ENCODE data around the gene GMEB1. TPM values are rescaled to one million over a fixed set of nuclear protein-coding genes. Genes with fewer than 3 reads are reported as not detected.
"Not testable (repeated sequence)": the region's sequence is repeated elsewhere in the genome, so short reads cannot be mapped to it uniquely, and the experiment has no call there.

Gene GMEB1
- polyA plus RNA-seq, 1 donor from 2014 or later, result 4.9 TPM

GRCh38 chr1:28682840-28683239, 14.3 kb downstream of the GMEB1 start:
- Histone ChIP-seq H3F3A (ENCODE audit: insufficient read depth, low read length, poor library complexity, severe bottlenecking) (no peaks in the 10 kb centered on the region), H3K9me3 (ENCODE audit: low read length) (no peaks in the 10 kb centered on the region), H3K27ac (ENCODE audit: low read length) (no peak overlapping the region), H3K9ac (ENCODE audit: low read length) (no peak overlapping the region), H2AFZ (ENCODE audit: low read depth, low read length) (no peak overlapping the region), H3K9me2 (ENCODE audit: insufficient read depth, low read length) (no peaks in the 10 kb centered on the region), H3K36me3 (ENCODE audit: insufficient read depth, low read length) (no peaks in the 10 kb centered on the region), H3K27me3 (ENCODE audit: insufficient read depth, low read depth, low read length) (no peaks in the 10 kb centered on the region), H3K4me3 (ENCODE audit: low read length) (no peak overlapping the region), H3K79me2 (replicated peaks; ENCODE audit: insufficient read depth, low read length) (no peaks in the 10 kb centered on the region), H3K4me2 (ENCODE audit: low read length) (no peak overlapping the region), H4K20me1 (ENCODE audit: insufficient read depth) (no peaks in the 10 kb centered on the region)
- TF ChIP-seq MXI1 (conservative IDR thresholded peaks at IDR 0.05; ENCODE audit: poor library complexity, severe bottlenecking) (no peak), TAF1 (IDR thresholded peaks at IDR 0.05; ENCODE audit: low read depth) (no peak), POLR2AphosphoS5 (IDR thresholded peaks at IDR 0.05) (no peak), SMC3 (conservative IDR thresholded peaks at IDR 0.05; ENCODE audit: poor library complexity) (no peak), REST (IDR thresholded peaks at IDR 0.05; ENCODE audit: borderline replicate concordance) (no peak), EP300 (conservative IDR thresholded peaks at IDR 0.05; ENCODE audit: poor library complexity, severe bottlenecking) (no peak), RAD21 (conservative IDR thresholded peaks at IDR 0.05) (no peak), EZH2 (IDR thresholded peaks at IDR 0.05; ENCODE audit: borderline replicate concordance, insufficient read depth, low read length, poor library complexity, severe bottlenecking) (no peak), CTCF (IDR thresholded peaks at IDR 0.05; ENCODE audit: poor library complexity, severe bottlenecking) (no peak)

GRCh38 chr1:28684937-28685336, 16.4 kb downstream of the GMEB1 start:
- Histone ChIP-seq H3K9me3 (ENCODE audit: low read length) (no peaks in the 10 kb centered on the region), H3K36me3 (ENCODE audit: insufficient read depth, low read length) (no peaks in the 10 kb centered on the region), H3K4me3 (ENCODE audit: low read length) (no peak overlapping the region), H3K4me2 (ENCODE audit: low read length) (no peak overlapping the region), H3K27ac (ENCODE audit: low read length) (no peak overlapping the region), H3F3A (ENCODE audit: insufficient read depth, low read length, poor library complexity, severe bottlenecking) (no peaks in the 10 kb centered on the region), H2AFZ (ENCODE audit: low read depth, low read length) (no peak overlapping the region), H3K79me2 (replicated peaks; ENCODE audit: insufficient read depth, low read length) (no peaks in the 10 kb centered on the region), H3K27me3 (ENCODE audit: insufficient read depth, low read depth, low read length) (no peaks in the 10 kb centered on the region), H4K20me1 (ENCODE audit: insufficient read depth) (no peaks in the 10 kb centered on the region), H3K9ac (ENCODE audit: low read length) (no peak overlapping the region), H3K9me2 (ENCODE audit: insufficient read depth, low read length) (no peaks in the 10 kb centered on the region)
- TF ChIP-seq TAF1 (IDR thresholded peaks at IDR 0.05; ENCODE audit: low read depth) (no peak), EP300 (conservative IDR thresholded peaks at IDR 0.05; ENCODE audit: poor library complexity, severe bottlenecking) (no peak), SMC3 (conservative IDR thresholded peaks at IDR 0.05; ENCODE audit: poor library complexity) (no peak), POLR2AphosphoS5 (IDR thresholded peaks at IDR 0.05) (no peak), MXI1 (conservative IDR thresholded peaks at IDR 0.05; ENCODE audit: poor library complexity, severe bottlenecking) (no peak), CTCF (IDR thresholded peaks at IDR 0.05; ENCODE audit: poor library complexity, severe bottlenecking) (no peak), REST (IDR thresholded peaks at IDR 0.05; ENCODE audit: borderline replicate concordance) (no peak), RAD21 (conservative IDR thresholded peaks at IDR 0.05) (no peak), EZH2 (IDR thresholded peaks at IDR 0.05; ENCODE audit: borderline replicate concordance, insufficient read depth, low read length, poor library complexity, severe bottlenecking) (no peak)

- H3K9ac ChIP-seq (ENCODE audit: low read length); H3F3A ChIP-seq (ENCODE audit: insufficient read depth, low read length, poor library complexity, severe bottlenecking); H3K4me2 ChIP-seq (ENCODE audit: low read length); H3K9me2 ChIP-seq (ENCODE audit: insufficient read depth, low read length); H3K79me2 ChIP-seq (replicated peaks; ENCODE audit: insufficient read depth, low read length); H3K27me3 ChIP-seq (ENCODE audit: insufficient read depth, low read depth, low read length); H4K20me1 ChIP-seq (ENCODE audit: insufficient read depth); H3K4me3 ChIP-seq (ENCODE audit: low read length); H3K27ac ChIP-seq (ENCODE audit: low read length); H3K9me3 ChIP-seq (ENCODE audit: low read length); H2AFZ ChIP-seq (ENCODE audit: low read depth, low read length); H3K36me3 ChIP-seq (ENCODE audit: insufficient read depth, low read length): not testable (repeated sequence)
Observed at GRCh38 chr1:28691627-28692026, 23.0 kb downstream of the GMEB1 start.
